Caco-2 (cell line): Measurements from ENCODE around the gene CELF5. TPM values are rescaled to one million over a fixed set of nuclear protein-coding genes. Genes with fewer than 3 reads are reported as not detected.

Experiments used
- BruUV-seq: library from RNA; stranded (reverse); fragments of 400-500 nt; replicated peaks from 2 replicates; lab custom pipeline; 2021; lab: Mats Ljungman, UMichigan
- CTCF ChIA-PET: fragments of 300-600 bp; sonication (Branson Sonifier 250); formaldehyde crosslinking; loops from one replicate; lab custom pipeline; 2022; ENCODE audit warnings: antibody characterized with exemption; lab: Charles Lee
- POLR2A ChIA-PET: fragments of 300-600 bp; sonication (Branson Sonifier 250); formaldehyde crosslinking; loops from one replicate; lab custom pipeline; 2022; ENCODE audit warnings: antibody characterized with exemption; lab: Charles Lee
- DNase-seq, 2 experiments: peaks; one replicate each; pipeline versions ENCODE4 v3.0.0 to v3.0.0-alpha.2; 2020 to 2022
- H3K27me3 ChIP-seq: replicated peaks from 2 replicates; pipeline ENCODE4 v1.6.0; 2011; ENCODE audit warnings: low read length; ENCODE audit not compliant: control insufficient read depth, insufficient read depth
- H3K36me3 ChIP-seq: 2 replicates; pipeline ENCODE4 v1.5.1; 2011; ENCODE audit warnings: low read length; ENCODE audit not compliant: control insufficient read depth, insufficient read depth
- H3K4me1 ChIP-seq: fragments of 250-450 bp; sonication (Bioruptor Pico); 2 replicates; pipeline ENCODE4 v1.5.1; 2020; ENCODE audit warnings: mild to moderate bottlenecking
- H3K4me3 ChIP-seq: 2 replicates; pipeline ENCODE4 v1.5.1; 2011; ENCODE audit warnings: low read depth, mild to moderate bottlenecking, control low read depth, low read length
- H3K9me3 ChIP-seq: fragments of 250-450 bp; sonication (Bioruptor Pico); 2 replicates; pipeline ENCODE4 v1.5.1; 2020; ENCODE audit warnings: mild to moderate bottlenecking, moderate library complexity
- H3K27ac Mint-ChIP-seq: one replicate; pipeline ENCODE4 v1.8.0; 2022; ENCODE audit warnings: mixed read lengths; ENCODE audit not compliant: unreplicated experiment
- H3K27me3 Mint-ChIP-seq: one replicate; pipeline ENCODE4 v1.8.0; 2022; ENCODE audit warnings: mixed read lengths; ENCODE audit not compliant: insufficient read depth, unreplicated experiment
- H3K36me3 Mint-ChIP-seq: one replicate; pipeline ENCODE4 v1.8.0; 2022; ENCODE audit warnings: mild to moderate bottlenecking, mixed read lengths; ENCODE audit not compliant: insufficient read depth, unreplicated experiment
- H3K4me1 Mint-ChIP-seq: one replicate; pipeline ENCODE4 v1.8.0; 2022; ENCODE audit warnings: low read depth, mixed read lengths; ENCODE audit not compliant: unreplicated experiment
- H3K4me3 Mint-ChIP-seq: one replicate; pipeline ENCODE4 v1.8.0; 2022; ENCODE audit warnings: mild to moderate bottlenecking, moderate library complexity, mixed read lengths; ENCODE audit not compliant: unreplicated experiment
- H3K9me3 Mint-ChIP-seq: one replicate; pipeline ENCODE4 v1.8.0; 2022; ENCODE audit warnings: mixed read lengths; ENCODE audit not compliant: unreplicated experiment
- intact Hi-C: fragments of 100-400 bp; cut with micrococcal nuclease; formaldehyde crosslinking; loops from one replicate; pipeline ENCODE4 v1.10.0; 2022; ENCODE audit not compliant: unreplicated experiment
- total RNA-seq: library from RNA; stranded (reverse); gene quantifications from 2 replicates; pipeline ENCODE4 v1.2.3, GENCODE V29; 2022
- TF ChIP-seq, protein P1 (sequence below), 2 experiments: fragments of 200-600 bp in 1 of 2; IDR thresholded peaks; 1 replicate in 1 of 2; 2 replicates in 1 of 2; pipeline versions ENCODE4 v1.5.1 to v1.8.0; 2011 to 2022; ENCODE audit warnings: antibody characterized with exemption in 1 of 2, control low read depth in 1 of 2, inconsistent platforms in 1 of 2, low read depth in 1 of 2, low read length in 1 of 2, mild to moderate bottlenecking in 1 of 2, moderate library complexity in 1 of 2; ENCODE audit not compliant: insufficient read depth in 1 of 2, severe bottlenecking in 1 of 2, unreplicated experiment in 1 of 2

Gene CELF5
- total RNA-seq, 1 experiment from 2014 or later, result 0.07 TPM

DNA sequence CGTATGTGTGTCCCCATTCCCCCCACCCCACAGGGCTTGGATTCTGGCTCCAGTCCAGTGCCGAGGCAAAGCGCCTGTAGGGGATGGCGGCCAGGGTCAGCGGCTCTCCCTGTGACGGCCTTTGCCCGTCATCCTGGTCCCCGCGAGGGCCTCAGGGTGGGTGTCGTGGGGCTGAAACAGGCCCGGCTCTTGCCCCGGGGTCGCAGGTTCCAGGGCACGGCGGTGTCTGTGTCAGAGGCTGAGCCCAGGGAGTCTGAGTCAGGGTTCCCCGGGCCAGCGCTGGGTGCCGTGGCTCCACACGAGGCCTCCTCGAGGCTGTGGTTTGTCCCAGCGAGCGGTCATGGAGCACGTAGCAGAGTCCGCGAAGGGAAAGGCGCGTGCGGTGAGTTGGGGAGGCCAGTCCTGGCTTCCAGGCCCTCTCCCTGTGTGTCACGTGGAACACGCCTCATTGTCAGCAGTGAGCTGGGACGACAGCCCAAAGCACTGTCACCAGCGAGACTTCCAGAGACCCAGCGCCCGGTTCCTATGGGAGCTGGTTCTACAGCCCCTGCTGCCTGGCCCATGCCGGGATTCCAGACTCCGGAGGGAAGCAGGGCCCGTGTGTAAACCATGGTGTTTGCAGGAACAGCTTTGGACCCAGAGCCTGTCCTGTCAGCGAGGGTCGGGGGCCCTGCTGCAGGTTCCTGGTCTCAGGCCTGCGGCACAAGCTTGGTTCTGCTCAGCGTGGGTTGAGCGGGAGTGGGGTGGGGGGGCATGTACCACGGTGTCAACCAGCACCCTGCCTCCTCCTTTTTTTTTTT lies 25.4 kb upstream of the CELF5 start:
- Histone ChIP-seq H3K4me1 (no peaks in the 10 kb centered on the region), H3K9me3 (no peaks in the 10 kb centered on the region), H3K36me3 (no peaks in the 10 kb centered on the region), H3K27me3 (no peaks in the 10 kb centered on the region), H3K4me3 (no peak overlapping the region)
- no peaks in the 10 kb centered on the region for H3K27me3 Mint-ChIP-seq
- H3K4me1 Mint-ChIP-seq, result no peaks in the 10 kb centered on the region
- H3K9me3 Mint-ChIP-seq, result no peaks in the 10 kb centered on the region
- no peak overlapping the region for H3K4me3 Mint-ChIP-seq
- ChIA-PET CTCF (interaction anchor here (0.6 kb wide), 1 partner anchor 20 kb away, joined by 5 read pairs; no protein-coding TSS in a partner anchor), POLR2A (no interaction called here)
- no peak for DNase-seq
- peaks cover 17% of the 10 kb centered on the region for H3K36me3 Mint-ChIP-seq
- TF ChIP-seq, protein P1, sequence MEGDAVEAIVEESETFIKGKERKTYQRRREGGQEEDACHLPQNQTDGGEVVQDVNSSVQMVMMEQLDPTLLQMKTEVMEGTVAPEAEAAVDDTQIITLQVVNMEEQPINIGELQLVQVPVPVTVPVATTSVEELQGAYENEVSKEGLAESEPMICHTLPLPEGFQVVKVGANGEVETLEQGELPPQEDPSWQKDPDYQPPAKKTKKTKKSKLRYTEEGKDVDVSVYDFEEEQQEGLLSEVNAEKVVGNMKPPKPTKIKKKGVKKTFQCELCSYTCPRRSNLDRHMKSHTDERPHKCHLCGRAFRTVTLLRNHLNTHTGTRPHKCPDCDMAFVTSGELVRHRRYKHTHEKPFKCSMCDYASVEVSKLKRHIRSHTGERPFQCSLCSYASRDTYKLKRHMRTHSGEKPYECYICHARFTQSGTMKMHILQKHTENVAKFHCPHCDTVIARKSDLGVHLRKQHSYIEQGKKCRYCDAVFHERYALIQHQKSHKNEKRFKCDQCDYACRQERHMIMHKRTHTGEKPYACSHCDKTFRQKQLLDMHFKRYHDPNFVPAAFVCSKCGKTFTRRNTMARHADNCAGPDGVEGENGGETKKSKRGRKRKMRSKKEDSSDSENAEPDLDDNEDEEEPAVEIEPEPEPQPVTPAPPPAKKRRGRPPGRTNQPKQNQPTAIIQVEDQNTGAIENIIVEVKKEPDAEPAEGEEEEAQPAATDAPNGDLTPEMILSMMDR (IDR thresholded peaks at IDR 0.05; ENCODE audit: insufficient read depth in 1 of 2, low read depth in 1 of 2, low read length in 1 of 2, severe bottlenecking in 1 of 2, unreplicated experiment in 1 of 2), result no peak
- no peak overlapping the region for H3K27ac Mint-ChIP-seq
- BruUV-seq, result no TSS peak
- intact Hi-C loops, result no loop called here

DNA sequence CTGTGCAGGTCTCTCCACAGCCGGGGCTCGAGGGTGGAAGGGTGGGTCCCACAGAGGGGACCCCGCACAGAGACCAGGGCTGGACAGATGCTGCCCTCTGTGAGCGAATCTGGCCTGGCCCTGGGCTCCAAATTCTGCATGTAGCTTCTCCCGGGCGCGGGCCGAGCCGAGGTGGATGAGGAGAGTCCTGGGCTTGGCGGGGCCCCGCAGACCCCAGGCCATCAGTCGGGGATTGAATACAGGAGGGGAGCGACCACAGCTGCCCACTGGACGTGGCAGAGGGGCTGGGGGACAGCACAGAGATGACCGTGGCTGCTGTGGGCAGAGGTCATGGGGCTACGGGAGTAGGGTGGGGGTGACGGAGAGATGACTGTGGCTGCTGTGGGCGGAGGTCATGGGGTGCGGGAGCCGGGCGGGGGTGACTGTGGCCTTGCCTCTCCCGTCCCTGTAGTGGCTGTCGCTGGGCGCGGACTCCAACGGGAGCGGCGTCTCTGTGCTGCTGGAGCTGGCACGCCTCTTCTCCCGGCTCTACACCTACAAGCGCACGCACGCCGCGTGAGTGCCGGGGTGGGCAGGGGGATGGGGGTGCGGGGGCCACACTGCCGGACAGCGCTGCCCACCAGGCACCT lies 23.3 kb upstream of the CELF5 start:
- TF ChIP-seq, protein P1 (IDR thresholded peaks at IDR 0.05; ENCODE audit: insufficient read depth in 1 of 2, low read depth in 1 of 2, low read length in 1 of 2, severe bottlenecking in 1 of 2, unreplicated experiment in 1 of 2), result no peak
- Histone ChIP-seq H3K27me3 (no peaks in the 10 kb centered on the region), H3K4me3 (no peak overlapping the region), H3K36me3 (no peaks in the 10 kb centered on the region), H3K4me1 (no peaks in the 10 kb centered on the region), H3K9me3 (no peaks in the 10 kb centered on the region)
- POLR2A ChIA-PET, result no interaction called here
- H3K4me3 Mint-ChIP-seq, result no peak overlapping the region
- DNase-seq, result no peak
- peaks cover 17% of the 10 kb centered on the region for H3K36me3 Mint-ChIP-seq
- intact Hi-C loops, result no loop called here
- H3K4me1 Mint-ChIP-seq, result no peaks in the 10 kb centered on the region
- BruUV-seq, result no TSS peak
- no peaks in the 10 kb centered on the region for H3K9me3 Mint-ChIP-seq
- CTCF ChIA-PET, result no interaction called here
- H3K27me3 Mint-ChIP-seq, result no peaks in the 10 kb centered on the region
- no peak overlapping the region for H3K27ac Mint-ChIP-seq

DNA sequence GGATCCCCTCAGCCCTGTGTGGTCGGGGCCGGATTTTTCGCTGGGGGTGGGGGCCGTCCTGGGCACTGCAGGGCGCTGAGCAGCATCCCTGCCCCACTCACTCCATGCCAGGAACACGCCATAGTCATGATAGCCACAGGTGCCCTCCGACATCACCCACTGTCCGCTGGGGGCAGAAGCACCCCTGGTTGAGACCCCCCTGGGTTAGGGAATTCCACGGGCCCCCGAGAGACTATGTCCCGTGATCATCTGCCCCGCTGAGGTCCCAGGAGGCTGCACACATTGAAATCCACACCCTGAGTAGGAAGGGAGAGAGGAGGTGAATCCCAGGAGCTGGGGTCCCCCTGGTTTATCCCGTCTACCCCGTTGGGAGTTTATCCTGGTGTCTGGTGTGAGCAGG lies 22.6 kb upstream of the CELF5 start:
- BruUV-seq, result no TSS peak
- no peaks in the 10 kb centered on the region for H3K4me1 Mint-ChIP-seq
- DNase-seq, result no peak
- TF ChIP-seq, protein P1 (IDR thresholded peaks at IDR 0.05; ENCODE audit: insufficient read depth in 1 of 2, low read depth in 1 of 2, low read length in 1 of 2, severe bottlenecking in 1 of 2, unreplicated experiment in 1 of 2), result no peak
- H3K9me3 Mint-ChIP-seq, result no peaks in the 10 kb centered on the region
- H3K27me3 ChIP-seq, result no peaks in the 10 kb centered on the region
- H3K36me3 ChIP-seq, result no peaks in the 10 kb centered on the region
- intact Hi-C loops, result no loop called here
- no peaks in the 10 kb centered on the region for H3K9me3 ChIP-seq
- H3K27me3 Mint-ChIP-seq, result no peaks in the 10 kb centered on the region
- ChIA-PET CTCF (no interaction called here), POLR2A (no interaction called here)
- no peaks in the 10 kb centered on the region for H3K4me1 ChIP-seq
- H3K4me3 Mint-ChIP-seq, result no peak overlapping the region
- H3K27ac Mint-ChIP-seq, result no peak overlapping the region
- no peak overlapping the region for H3K4me3 ChIP-seq
- H3K36me3 Mint-ChIP-seq, result peaks cover 17% of the 10 kb centered on the region
